Esophagus muscularis mucosa (tissue), 4 donors: ENCODE data around the gene SPTBN2.

Experiments
- CTCF ChIP-seq, 3 experiments: fragments of 200-600 bp in 2 of 3; fragments of 450-650 bp in 1 of 3; sonication (generic) in 2 of 3; IDR thresholded peaks; one replicate each; pipeline ENCODE4 v1.5.1; 2017 to 2019; ENCODE audit warnings: antibody characterized with exemption in 3 of 3, mild to moderate bottlenecking in 2 of 3, moderate library complexity in 1 of 3
- EP300 ChIP-seq: sonication (generic); formaldehyde crosslinking; IDR thresholded peaks from one replicate; pipeline ENCODE4 v1.6.1; 2017; ENCODE audit warnings: antibody characterized with exemption
- POLR2A ChIP-seq: fragments of 450-650 bp; IDR thresholded peaks from one replicate; pipeline ENCODE4 v1.6.1; 2017; ENCODE audit warnings: antibody characterized with exemption, moderate library complexity, mild to moderate bottlenecking, low read depth
- POLR2AphosphoS5 ChIP-seq, 2 donors: sonication (generic); formaldehyde crosslinking; IDR thresholded peaks; one replicate each; pipeline ENCODE4 v1.6.1; 2017; ENCODE audit warnings: antibody characterized with exemption in 2 of 2

- TF ChIP-seq CTCF (IDR thresholded peaks at IDR 0.05) = no peak
- no peak for TF ChIP-seq POLR2A
- TF ChIP-seq POLR2AphosphoS5 (IDR thresholded peaks at IDR 0.05) = no peak
- TF ChIP-seq EP300 = no peak
Measured at GRCh38 chr11:66708701-66709100, 20.3 kb downstream of the SPTBN2 start.
